Measurements from ENCODE around the gene FBXO42. TPM values are rescaled to one million over a fixed set of nuclear protein-coding genes. Genes with fewer than 3 reads are reported as not detected.

The FBXO42 gene
- total RNA-seq, 4 donors from 2014 or later: 22.0 to 52.6 (median 35.3) TPM

- Histone ChIP-seq H3K4me3 (no peak overlapping the region), H3K27ac (replicated peaks in 1 of 4) (no peak overlapping the region), H3K36me3 (peaks cover 0 to 2% (median 0%) of the 10 kb centered on the region in 4 donors), H3K4me1 (peaks cover 0 to 15% (median 6%) of the 10 kb centered on the region in 4 donors), H3K9me3 (no peaks in the 10 kb centered on the region), H3K27me3 (no peaks in the 10 kb centered on the region)
- intact Hi-C loops (cut with DNase I): no loop called here
- WGBS: 97% methylated on average over 6 of the region's 6 CpGs
- no peak for DNase-seq (ENCODE audit: extremely low spot score)
- TF ChIP-seq EP300 (IDR thresholded peaks at IDR 0.05): no peak
- no peak for TF ChIP-seq POLR2AphosphoS5 (IDR thresholded peaks at IDR 0.05)
- TF ChIP-seq POLR2A (IDR thresholded peaks at IDR 0.05; ENCODE audit: low read depth): no peak
- TF ChIP-seq CTCF (IDR thresholded peaks at IDR 0.05): no peak
Observed at GRCh38 chr1:16276302-16277030, 75.8 kb downstream of the FBXO42 start.

- intact Hi-C loops (cut with DNase I): no loop called here
- Histone ChIP-seq H3K36me3 (peaks cover 0 to 4% (median 0%) of the 10 kb centered on the region in 4 donors), H3K9me3 (no peaks in the 10 kb centered on the region), H3K27me3 (no peaks in the 10 kb centered on the region), H3K4me1 (peaks cover 0 to 15% (median 6%) of the 10 kb centered on the region in 4 donors), H3K27ac (replicated peaks in 1 of 4) (no peak overlapping the region), H3K4me3 (no peak overlapping the region)
- DNase-seq (ENCODE audit: extremely low spot score): no peak
- TF ChIP-seq POLR2A (IDR thresholded peaks at IDR 0.05; ENCODE audit: low read depth) (no peak), EP300 (IDR thresholded peaks at IDR 0.05) (no peak), POLR2AphosphoS5 (IDR thresholded peaks at IDR 0.05) (no peak), CTCF (IDR thresholded peaks at IDR 0.05) (no peak)
- WGBS: 88% methylated on average over 7 of the region's 7 CpGs
Observed at GRCh38 chr1:16275591-16275990, 76.7 kb downstream of the FBXO42 start.

GRCh38 chr1:16267690-16268180 lies 84.5 kb downstream of the FBXO42 start:
- Histone ChIP-seq H3K27me3 (no peaks in the 10 kb centered on the region), H3K4me1 (peaks cover 28 to 41% (median 35%) of the 10 kb centered on the region in 4 donors), H3K27ac (replicated peaks in 1 of 4) (no peak overlapping the region), H3K36me3 (peaks cover 0 to 4% (median 0%) of the 10 kb centered on the region in 4 donors), H3K4me3 (no peak overlapping the region), H3K9me3 (no peaks in the 10 kb centered on the region)
- DNase-seq (ENCODE audit: extremely low spot score): no peak
- intact Hi-C loops (cut with DNase I): no loop called here
- TF ChIP-seq POLR2A (IDR thresholded peaks at IDR 0.05; ENCODE audit: low read depth) (no peak), POLR2AphosphoS5 (IDR thresholded peaks at IDR 0.05) (no peak), EP300 (IDR thresholded peaks at IDR 0.05) (no peak), CTCF (IDR thresholded peaks at IDR 0.05) (no peak)

- no peak for DNase-seq (ENCODE audit: extremely low spot score)
- no peak for TF ChIP-seq POLR2AphosphoS5 (IDR thresholded peaks at IDR 0.05)
- no peak for TF ChIP-seq CTCF (IDR thresholded peaks at IDR 0.05)
- no peak for TF ChIP-seq EP300 (IDR thresholded peaks at IDR 0.05)
- TF ChIP-seq POLR2A (IDR thresholded peaks at IDR 0.05; ENCODE audit: low read depth): no peak
- Histone ChIP-seq H3K9me3 (no peaks in the 10 kb centered on the region), H3K4me1 (peaks cover 26 to 40% (median 33%) of the 10 kb centered on the region in 4 donors), H3K27ac (replicated peaks in 1 of 4) (no peak overlapping the region), H3K4me3 (no peak overlapping the region), H3K36me3 (peaks cover 0 to 2% (median 0%) of the 10 kb centered on the region in 4 donors), H3K27me3 (no peaks in the 10 kb centered on the region)
- intact Hi-C loops (cut with DNase I): no loop called here
- 77% methylated on average over 4 of the region's 4 CpGs for WGBS
Observed at GRCh38 chr1:16266411-16267118, 85.7 kb downstream of the FBXO42 start.

Measured in esophagus muscularis mucosa (tissue), 4 donors.